NCI-H82 treated with DMSO at 0.1 percent for 48 hours (cell line): ENCODE measurements around the gene C5.

Experiments
- DNase-seq: peaks from one replicate; lab custom pipeline; 2025; ENCODE audit not compliant: unreplicated experiment; lab: John Stamatoyannopoulos, UW

C5 gene

DNA sequence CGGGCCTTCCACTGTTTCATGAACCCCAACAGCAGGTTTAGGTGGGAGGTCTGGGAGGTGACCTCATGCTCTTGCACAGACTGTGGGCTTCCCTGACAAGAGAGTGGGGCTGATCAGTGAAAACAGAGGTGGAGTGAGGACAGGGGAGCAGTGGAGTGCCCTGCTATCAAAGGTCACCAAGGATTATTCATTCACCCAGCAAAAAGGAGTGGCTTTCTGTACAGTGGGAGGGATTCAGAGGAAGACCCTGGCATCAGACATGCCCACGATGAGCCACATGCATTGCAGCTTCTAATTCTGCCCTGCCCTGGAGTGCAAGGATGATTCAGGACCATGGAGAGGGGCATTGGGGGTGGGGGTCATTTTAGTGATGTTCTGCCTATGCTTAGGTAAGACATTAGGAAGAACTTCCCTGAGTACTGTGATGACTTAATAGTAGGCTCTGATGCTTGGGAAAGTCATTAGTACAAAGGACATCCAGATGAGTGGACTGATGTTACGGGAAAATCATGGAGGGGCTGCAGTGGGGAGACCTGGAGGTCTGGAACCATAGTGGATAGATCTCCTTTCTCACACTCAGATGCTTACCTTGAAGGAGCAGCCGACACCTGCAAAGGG, 136.3 kb downstream of the C5 start:
- DNase-seq = no peak

DNA sequence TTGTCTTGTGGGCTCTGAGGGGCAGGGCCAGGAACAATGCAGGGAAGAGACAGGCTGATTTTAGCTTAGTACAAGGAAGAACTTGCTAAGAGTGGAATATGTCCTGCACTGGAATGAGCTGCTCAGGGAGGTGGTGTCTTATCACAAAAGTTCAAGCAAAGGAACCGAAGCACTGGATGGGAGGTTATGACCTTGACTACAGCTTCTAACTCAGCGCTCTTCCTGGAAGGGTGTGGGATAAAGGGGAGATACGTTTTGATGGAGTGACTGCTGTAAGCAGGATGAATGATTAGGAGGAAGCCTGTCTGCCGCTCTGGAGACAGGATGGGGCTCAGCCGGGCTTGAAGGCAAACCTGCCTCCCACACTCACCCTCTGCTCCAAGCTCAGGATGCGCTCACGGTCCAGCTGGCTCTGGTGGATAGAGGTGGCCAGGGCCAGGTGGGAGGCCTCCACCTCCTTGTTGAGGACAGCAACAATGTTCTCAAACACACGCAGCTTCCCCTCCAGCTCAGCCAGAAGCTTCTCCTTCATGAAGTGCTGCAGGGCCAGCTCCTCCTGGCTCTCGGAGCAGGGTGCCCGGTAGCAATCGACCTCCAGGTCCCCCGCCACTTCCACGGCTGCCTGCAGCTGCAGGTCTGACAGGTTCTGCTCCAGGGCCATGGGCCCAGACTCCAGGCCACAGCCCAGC, 137.0 kb downstream of the C5 start:
- DNase-seq = no peak

DNA sequence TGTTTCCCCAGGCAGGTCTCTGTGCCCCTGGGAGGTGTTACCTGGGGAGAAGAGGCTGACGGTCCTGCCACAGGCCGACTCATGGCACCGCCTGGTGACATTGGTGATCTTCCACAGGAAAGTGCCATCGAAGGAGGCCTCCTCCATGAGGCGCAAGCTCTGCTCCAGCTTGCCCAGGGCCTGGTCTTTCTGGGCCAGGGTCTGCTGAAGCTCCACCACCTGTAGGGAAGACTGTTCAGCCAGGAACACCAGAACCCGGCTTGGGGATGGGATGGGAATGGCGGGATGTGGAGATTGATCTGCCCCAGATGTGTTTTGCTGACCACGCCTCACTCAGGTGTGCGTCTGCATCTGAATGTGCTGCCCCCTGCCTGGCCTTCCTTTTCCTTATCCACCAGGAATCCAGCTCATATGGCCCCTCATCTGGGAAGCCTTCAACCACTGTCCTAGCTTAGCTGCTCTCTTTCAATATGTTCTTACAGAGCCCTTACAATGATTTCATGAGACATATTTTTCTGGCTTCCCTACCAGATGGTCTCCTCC, 138.7 kb downstream of the C5 start:
- DNase-seq = no peak

DNA sequence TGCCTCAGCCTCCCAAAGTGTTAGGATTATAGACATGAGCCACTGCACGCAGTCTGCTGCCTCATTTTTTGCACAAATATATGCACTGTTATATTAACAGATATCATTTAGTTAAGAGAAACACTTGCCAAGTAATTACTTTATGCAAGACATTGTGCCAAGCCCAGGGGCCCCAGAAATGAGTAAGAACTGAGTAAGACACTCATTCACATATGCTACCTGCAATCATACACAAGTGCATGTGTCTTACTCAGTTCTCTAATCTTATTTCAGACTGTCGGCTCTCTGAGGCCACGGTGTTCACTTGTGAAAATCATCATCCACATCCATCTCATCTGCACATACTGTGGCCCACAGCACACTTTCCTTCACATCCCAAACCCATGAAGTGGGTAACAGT, 139.4 kb downstream of the C5 start:
- DNase-seq = no peak

DNA sequence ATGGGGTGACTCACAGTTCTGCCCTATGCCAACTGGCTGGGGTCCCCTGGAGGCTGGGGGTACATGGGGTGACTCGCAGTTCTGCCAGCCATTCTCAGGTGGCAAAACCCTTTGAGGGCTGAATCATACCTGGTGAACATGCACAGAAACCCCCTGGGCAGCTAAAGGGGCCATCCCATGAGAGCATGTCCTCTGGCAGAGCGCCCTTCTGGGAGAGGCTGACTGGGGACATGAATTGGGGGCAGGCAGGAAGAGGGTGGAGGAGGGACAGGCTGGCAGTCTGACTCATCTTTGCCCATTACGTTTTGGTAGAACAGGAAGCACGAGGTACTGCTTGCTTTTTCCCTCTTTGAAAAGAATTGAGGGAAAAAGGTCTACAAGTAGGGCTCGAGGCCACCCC, 140.2 kb downstream of the C5 start:
- DNase-seq = no peak

DNA sequence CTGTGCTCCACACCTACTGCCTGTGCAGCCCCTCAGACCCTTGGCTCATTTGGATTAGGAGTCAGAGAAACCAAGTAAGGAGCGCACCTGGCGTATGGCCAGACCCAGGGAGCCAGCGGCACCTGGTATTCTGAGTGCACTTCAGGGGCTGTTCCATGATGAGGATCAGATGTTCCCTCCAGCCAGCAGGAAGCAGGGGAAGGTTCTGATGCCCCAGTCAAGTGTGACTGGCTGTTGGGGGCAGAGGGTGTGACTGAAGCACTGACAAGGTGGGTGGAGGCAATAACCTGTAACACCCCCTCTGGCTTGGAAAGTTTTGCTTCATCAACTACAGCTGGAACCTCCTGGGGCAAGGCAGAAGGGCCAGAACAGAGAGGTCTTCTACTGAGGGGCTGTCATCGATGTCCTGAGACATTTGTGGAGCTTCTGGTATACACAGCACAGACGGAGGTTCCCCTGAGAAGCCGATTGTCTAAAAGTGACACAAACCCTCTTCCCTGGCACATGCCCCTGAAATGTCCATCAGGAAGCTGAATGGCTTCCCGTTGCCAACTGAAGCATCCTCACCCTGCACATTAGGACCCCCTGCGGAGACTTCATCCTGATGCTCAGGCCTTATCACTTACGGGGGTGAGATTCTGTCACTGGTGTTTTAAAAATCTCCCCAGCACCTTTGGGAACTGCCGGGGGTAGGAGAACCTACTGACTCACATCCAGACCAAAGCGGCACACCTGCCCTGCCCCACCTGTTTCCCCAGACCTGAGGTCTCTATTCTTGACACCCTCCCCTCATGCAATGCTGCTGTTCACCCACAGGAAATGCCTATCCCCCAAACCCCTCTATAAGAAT, 144.5 kb downstream of the C5 start:
- DNase-seq = no peak

DNA sequence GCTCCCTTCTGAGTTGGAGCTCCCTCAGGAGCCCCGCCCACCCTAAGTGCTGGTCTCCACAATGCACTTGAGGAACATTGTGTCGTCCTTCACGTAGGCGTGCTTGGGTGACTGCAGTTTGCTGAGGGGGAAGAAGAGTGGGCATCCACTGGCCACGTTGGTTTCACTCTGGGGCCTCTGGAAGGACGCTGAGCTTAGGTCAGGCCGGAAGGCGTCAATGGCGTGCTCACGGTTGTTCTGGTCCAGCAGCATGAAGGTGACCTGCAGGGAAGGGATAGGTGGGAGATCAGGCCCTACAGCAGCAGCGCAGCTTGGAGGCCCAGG, 145.1 kb downstream of the C5 start:
- no peak for DNase-seq

DNA sequence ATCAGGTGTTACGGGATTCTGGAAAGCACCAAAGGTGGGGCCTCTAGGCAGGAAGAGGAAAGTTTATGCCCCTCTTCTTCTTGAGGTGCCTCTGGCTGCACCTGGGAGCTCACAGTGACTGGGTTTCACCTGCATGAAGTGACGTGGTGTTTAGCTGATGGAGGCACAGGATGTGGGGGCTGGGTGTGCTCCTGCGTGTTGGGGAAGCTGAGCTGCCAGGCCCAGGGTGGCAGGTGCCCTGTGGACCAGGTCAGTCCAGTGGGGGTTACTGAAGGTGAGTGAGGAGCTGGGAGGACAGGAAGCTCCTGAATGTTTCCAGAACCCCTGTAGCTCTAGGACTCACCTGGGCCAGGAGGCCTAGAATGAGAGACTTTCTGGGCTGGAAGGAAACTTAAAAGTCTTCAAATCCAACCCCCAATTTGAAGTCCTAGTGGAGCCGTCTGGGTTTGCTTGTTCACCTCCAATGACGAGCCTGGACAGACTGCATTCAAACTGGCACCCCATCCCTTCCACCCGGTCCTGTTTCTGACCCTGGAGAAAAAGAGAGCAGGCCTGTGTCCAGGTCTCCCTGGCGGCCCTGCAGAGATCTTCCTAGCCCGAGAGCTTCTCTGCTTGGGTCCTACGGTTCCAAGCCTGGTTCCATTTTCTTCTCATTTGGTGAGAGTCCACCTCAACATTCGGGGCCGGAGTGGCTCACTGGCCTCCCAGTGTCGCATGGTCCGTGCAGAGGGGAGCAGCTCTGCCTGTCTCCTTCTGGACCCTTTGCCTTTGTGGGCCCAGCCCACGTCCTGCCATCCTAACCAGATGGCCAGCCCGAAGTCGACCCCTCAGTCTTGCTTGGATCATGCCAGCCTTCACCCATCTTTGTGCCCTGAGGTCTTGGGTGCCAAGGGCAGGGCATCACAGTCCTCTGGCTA, 145.8 kb downstream of the C5 start:
- DNase-seq = no peak

DNA sequence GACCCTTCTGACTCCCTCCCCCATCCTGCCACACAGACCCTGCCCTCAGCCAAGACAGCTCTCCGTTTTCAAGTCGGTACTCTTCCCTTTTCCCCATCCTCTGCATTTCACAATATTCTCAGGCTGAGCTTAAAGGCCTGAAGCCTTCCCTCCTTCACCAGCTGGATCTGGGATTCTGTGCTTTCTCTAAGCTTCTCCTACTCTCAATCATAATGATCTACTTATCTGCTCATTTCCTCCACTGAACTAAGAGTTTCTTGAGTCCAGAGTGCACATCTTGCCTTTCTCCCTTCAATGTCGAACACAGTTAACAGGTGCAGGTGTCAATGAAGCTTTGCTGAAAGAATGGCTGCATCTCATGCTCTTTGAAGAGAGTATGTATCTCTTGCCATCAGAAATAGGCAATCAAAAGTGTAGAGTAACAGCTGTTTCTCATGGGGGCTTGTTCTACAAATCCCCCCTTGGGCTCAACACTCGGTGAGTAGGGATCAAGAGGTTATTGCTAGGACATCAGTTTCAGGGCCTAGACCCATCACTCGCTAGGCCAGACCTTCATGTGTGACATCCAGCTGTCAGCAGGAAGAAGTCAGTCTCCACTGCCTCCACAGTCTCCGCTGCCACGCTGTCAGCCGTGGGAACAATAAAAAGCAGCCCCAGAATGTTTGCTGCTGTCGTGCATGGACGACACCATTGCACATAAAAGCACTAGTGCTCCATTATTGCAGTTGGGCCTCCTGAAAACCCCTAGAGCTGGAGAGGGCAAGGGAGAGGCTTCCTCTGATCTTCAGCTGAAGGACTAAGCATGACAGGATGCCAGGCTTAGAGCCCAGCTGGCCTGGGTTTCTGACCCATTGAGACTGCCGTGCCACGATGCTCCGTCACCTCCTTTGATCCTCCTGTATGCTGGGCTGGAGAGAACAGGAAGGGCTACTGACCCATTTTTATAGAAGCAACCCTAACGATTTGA, 147.2 kb downstream of the C5 start:
- DNase-seq = no peak
